Bone marrow (tissue), 2 donors: ENCODE results near the gene RAPSN.

Experiments used
- DNase-seq, 2 donors: peaks; one replicate each; lab custom pipeline; 2025; lab: John Stamatoyannopoulos, UW

Gene RAPSN

GRCh38 chr11:47448566-47449427, at the start of gene RAPSN:
TSS of gene RAPSN (minus strand) at chr11:47449136. CDS start at chr11:47448964, 172 bp downstream.
- no peak for DNase-seq

GRCh38 chr11:47498149-47498548, 49.2 kb upstream of the RAPSN start:
- DNase-seq: no peak

- DNase-seq: no peak
Measured at GRCh38 chr11:47496808-47497207, 47.9 kb upstream of the RAPSN start.

DNA sequence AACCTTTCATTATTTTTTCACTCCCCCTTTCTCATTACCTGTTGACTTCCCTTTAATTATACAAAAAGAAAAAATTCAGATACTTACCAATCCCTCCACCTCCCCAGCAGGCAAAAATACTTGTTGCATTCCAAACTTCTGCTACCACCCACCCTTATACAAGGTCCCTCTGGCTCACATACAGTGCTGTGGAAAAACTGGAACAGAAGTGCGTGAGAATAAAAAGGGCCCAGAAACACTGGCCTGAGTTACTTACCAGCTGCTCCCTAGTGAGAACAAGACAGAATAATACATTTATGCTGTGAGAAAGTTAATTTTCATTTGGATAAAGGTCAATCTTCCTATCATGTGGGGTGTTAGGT, 46.9 kb upstream of the RAPSN start:
- DNase-seq: no peak

GRCh38 chr11:47495011-47495855, 46.3 kb upstream of the RAPSN start:
- DNase-seq: no peak

DNA sequence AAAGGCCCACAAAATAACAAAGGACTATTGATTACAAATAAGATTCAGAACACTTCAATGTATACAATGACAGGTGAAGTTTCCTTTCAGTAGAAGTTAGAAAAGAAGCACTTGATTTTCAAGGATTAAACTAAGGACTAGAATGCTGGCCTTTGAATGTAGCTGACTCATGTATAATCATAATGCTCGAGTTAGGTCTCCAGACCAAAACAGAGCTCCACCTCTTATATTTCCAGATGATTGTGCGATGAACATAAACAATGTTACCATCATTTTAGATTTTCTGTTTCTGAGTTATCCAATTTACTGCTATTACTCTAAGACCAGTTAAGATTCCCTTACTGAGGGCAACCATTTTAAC, 40.4 kb upstream of the RAPSN start:
- DNase-seq: no peak

- no peak for DNase-seq
Measured at GRCh38 chr11:47488674-47489394, 39.9 kb upstream of the RAPSN start.

DNA sequence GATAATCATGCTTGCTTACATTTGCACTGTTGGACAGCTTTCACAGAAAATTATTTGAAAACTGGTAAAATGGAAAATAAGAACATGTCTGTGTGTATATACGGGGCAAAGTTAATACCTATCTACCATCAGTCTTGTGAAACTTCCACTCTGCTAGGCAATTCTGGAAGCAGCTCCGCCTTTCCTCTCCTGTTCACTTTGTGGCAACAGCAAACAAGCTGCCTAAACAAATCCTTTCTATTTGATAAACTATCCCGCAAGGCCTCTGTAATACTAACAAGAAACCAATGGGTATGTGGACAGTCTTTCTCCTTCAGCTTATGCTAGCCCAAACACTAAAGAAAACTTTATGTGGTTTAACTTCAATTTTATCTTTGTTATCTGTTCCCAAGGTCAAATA, 39.2 kb upstream of the RAPSN start:
- DNase-seq: no peak

GRCh38 chr11:47487421-47487820, 38.5 kb upstream of the RAPSN start:
- DNase-seq: no peak

DNA sequence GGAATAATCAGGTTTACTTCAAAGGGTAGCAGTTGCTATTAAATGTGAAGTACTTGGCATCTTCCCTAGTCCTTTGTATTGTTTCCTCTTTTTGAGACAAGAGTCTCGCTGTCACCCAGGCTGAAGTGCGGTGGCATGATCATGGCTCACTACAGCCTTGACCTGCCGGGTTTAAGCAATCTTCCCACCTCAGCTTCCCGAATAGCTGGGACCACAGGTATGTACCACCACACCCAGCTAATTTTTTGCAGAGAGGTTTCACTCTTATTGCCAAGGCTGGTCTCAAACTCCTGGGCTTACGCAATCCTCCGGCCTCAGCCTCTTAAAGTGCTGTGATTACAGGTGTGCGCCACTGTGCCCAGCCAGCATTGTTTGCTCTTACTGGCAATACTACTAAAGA, 36.2 kb upstream of the RAPSN start:
- DNase-seq: no peak

- no peak for DNase-seq
Measured at GRCh38 chr11:47483457-47483856, 34.5 kb upstream of the RAPSN start.

GRCh38 chr11:47480762-47481161, 31.8 kb upstream of the RAPSN start:
- DNase-seq: no peak

- no peak for DNase-seq
Measured at GRCh38 chr11:47478651-47479329, 29.9 kb upstream of the RAPSN start.

DNA sequence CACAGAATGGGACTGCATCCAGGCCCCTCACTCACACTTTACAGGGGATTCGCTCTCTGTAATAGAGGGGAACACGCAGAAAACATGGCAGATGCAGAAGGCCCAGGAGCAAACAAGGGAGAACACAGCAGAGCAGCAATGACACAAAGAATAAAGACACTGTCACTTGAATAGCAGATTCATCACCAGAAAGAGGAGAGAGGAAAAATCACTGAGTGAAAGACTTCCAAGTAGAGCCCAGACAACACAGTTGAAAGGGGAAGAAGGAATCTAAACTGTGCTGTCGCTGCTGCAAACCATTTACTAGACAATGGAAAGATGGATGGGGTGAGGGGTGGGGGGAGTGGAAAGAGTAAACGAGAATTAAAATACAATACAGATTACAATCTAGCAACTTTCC, 28.8 kb upstream of the RAPSN start:
- DNase-seq: no peak

DNA sequence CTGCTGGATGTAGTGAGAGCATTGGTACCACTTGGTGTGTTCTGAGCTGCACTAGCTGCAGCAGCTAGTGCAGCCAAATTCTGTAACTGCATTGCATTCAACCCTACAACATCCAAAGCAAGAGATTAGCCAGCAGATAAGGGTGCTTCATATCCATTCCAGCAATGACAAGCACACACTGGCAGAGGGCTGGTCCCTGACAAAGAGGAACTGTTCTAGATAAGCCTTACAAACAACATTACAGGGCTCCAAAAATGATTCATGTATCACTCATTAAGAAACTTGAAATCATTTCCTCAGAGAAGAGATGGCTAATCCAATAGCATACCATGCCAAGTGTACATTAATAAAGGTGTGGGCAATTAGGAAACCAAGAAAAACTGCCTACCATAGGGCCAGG, 28.4 kb upstream of the RAPSN start:
- DNase-seq: no peak

- no peak for DNase-seq
Measured at GRCh38 chr11:47470671-47471070, 21.7 kb upstream of the RAPSN start.

GRCh38 chr11:47469361-47470179, 20.6 kb upstream of the RAPSN start:
- DNase-seq: no peak

DNA sequence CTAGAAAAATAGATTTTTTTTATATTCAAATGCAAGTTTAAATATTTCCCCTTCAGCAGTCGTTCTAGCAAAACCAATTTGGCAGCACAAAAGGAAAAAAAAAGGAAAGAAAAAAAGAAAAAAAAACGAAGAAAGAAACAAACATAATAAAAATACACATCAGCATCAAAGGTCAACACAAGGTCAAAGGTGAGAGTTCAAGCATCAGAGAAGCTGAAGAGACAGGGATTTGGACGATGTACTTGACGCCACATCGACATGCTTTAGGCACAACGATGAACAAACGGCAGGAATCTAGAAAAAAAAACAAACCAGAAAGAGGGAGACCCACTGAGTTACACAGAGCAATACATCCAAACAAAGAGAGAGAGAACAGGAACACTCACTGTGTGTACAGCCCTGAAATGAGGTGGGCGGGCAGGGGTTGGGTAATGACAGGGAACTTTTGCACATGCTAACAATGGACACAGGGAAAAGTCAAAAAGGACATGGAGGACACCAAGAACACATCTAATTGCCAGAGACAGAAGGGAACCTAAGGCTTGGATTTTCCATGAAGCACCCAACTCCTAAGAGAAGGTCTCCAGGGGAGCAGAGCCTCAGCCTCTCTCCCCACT, 19.8 kb upstream of the RAPSN start:
- no peak for DNase-seq

DNA sequence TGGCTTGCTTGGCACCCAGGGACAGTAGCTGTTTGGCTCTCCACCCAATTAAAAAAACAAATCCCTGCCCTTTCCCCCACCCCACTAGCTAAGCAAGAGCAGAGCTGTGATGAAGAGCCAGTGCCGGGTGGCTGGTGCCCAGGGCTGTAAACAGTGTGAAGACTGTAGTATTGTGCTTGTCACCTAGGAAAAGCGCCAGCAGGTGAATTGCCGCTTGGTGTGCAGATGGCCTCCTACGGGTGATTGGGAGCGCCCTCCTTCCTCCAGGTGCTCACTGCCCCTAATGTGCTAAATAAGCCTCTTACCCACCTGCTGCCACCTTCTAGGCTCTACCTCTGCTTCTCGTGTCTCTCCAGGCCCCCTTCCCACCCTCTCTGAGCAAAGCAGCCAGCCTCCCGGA, 18.4 kb upstream of the RAPSN start:
- no peak for DNase-seq

DNA sequence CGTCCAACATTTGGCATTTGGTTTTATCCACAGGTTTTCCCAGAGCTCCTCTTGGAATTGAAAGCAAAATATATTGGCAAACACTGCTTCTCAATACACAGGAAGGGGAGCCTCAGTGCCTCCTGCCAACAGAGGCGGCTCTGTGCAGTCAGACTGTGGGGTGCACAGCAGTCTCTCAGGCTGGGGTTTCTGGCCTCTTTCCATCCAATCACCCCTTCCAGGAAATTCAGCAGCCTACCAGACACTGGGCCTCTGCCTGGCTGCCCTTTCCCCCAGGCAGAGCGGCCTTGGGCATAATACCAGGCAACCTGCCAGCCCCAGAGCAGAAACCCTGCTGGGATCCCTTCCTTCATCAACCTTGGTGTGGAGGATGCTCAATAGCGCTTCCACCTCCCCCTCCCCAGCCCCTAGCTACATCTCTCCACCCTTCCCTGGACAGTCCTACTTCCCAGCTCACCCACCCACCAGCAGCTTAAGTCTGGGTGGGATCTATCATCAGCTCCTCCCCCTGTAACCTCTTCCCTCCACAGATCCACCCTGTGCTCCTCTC, 17.8 kb upstream of the RAPSN start:
- no peak for DNase-seq
